ENCODE data around the gene PPP1R14C. TPM values are rescaled to one million over a fixed set of nuclear protein-coding genes. Genes with fewer than 3 reads are reported as not detected.

Gene PPP1R14C
- total RNA-seq, 1 donor from 2014 or later: 18.3 TPM

- no peak for DNase-seq
These were observed 4.2 kb upstream of the PPP1R14C start for GRCh38 chr6:150138638-150139037.

- no peak for DNase-seq
These were observed 3.3 kb upstream of the PPP1R14C start for GRCh38 chr6:150139533-150139932.

- no peak for DNase-seq
These were observed 2.4 kb upstream of the PPP1R14C start for GRCh38 chr6:150140236-150140969.

GRCh38 chr6:150142097-150142669 lies 661 bp upstream of the PPP1R14C start:
- no peak for DNase-seq

GRCh38 chr6:150143516-150144293 lies 861 bp downstream of the PPP1R14C start:
- DNase-seq: no peak

- no peak for DNase-seq
These were observed 1.5 kb downstream of the PPP1R14C start for GRCh38 chr6:150144294-150144868.

GRCh38 chr6:150145427-150145826 lies 2.6 kb downstream of the PPP1R14C start:
- DNase-seq: no peak

- DNase-seq: no peak
These were observed 3.0 kb downstream of the PPP1R14C start for GRCh38 chr6:150145830-150146229.

- no peak for DNase-seq
These were observed 3.6 kb downstream of the PPP1R14C start for GRCh38 chr6:150146436-150146835.

GRCh38 chr6:150149146-150149545 lies 6.3 kb downstream of the PPP1R14C start:
- DNase-seq: no peak

GRCh38 chr6:150150458-150150820 lies 7.6 kb downstream of the PPP1R14C start:
- no peak for DNase-seq

- no peak for DNase-seq
These were observed 8.2 kb downstream of the PPP1R14C start for GRCh38 chr6:150150821-150151646.

- peak; percentile 70 for DNase-seq
These were observed 10.3 kb downstream of the PPP1R14C start for GRCh38 chr6:150152891-150153876.

GRCh38 chr6:150153905-150154492 lies 11.2 kb downstream of the PPP1R14C start:
- no peak for DNase-seq

- DNase-seq: no peak
These were observed 13.6 kb downstream of the PPP1R14C start for GRCh38 chr6:150156460-150156859.

GRCh38 chr6:150157081-150157480 lies 14.2 kb downstream of the PPP1R14C start:
- no peak for DNase-seq

GRCh38 chr6:150159757-150160156 lies 16.9 kb downstream of the PPP1R14C start:
- no peak for DNase-seq

GRCh38 chr6:150163970-150164369 lies 21.1 kb downstream of the PPP1R14C start:
- DNase-seq: no peak

GRCh38 chr6:150165020-150165702 lies 22.3 kb downstream of the PPP1R14C start:
- DNase-seq: no peak

GRCh38 chr6:150167479-150167873 lies 24.6 kb downstream of the PPP1R14C start:
- no peak for DNase-seq

Data from skin of body (tissue), 2 donors.